Retinal pigment epithelial cell (primary cell): ENCODE results near the gene SLC29A2.

Experiments used
- DNase-seq: peaks from one replicate; pipeline ENCODE4 v3.0.0-alpha.2; 2010; ENCODE audit warnings: low read depth
- H3K4me3 ChIP-seq: 2 replicates; pipeline ENCODE4 v1.5.1; 2011; ENCODE audit warnings: mild to moderate bottlenecking, low read length, control low read depth, moderate library complexity
- CTCF ChIP-seq: conservative IDR thresholded peaks from 2 replicates; pipeline ENCODE4 v1.5.1; 2011; ENCODE audit warnings: low read depth, low read length, control low read depth, inconsistent platforms

Gene SLC29A2

GRCh38 chr11:66338276-66339161 lies 33.0 kb downstream of the SLC29A2 start:
- no peak for DNase-seq
- TF ChIP-seq CTCF: no peak
- no peak overlapping the region for H3K4me3 ChIP-seq

DNA sequence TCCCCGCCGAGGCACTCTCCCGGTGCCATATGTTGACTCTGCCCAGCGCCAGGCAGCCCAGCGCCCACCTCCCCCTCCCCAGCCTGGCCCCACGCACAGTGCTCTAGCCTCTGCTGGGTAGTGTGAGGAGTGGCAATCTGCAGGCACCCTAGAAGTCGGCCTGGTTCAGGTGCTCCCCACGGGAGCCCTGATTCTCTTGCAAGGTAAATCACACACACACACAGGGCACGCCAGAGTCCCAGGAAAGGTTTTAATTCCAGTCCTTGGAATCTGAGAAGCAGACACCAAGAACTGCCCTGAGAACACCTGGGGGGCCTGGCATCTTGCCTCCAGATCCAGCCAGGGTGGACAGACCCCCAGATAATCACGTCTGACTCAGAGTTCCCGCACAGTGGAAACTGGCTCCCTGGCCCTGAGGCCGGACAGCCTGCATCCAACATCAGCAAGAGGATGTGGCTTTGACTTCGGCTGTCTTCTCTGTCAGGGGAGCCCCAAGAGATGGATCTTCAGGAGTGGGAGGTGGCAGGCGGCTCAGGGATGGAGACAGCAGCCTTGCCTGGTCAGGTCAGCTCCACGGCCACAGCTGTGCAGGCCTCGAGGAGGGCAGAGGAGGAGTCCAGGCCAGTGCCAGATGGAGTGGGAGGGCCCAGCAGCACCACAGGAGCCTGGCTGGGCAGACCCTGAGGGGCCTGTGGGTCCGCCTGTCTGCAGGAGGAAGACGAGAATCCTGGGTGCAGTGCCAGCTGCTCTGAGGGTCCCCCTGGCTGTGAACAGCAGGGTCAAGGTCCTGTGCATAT lies 34.3 kb downstream of the SLC29A2 start:
- TF ChIP-seq CTCF: no peak
- H3K4me3 ChIP-seq: no peak overlapping the region

GRCh38 chr11:66336234-66337102 lies 35.1 kb downstream of the SLC29A2 start, which contains the start of gene RIN1:
Gene RIN1 (minus strand): TSS chr11:66336434. CDS start chr11:66336402, 32 bp downstream.
- peak; percentile 29 for TF ChIP-seq CTCF
- DNase-seq: peak; percentile 48
- H3K4me3 ChIP-seq: peak within 1 kb of the TSS; percentile 56

More for the DNA sequence above, 34.3 kb downstream of the SLC29A2 start:
- no peak for DNase-seq

DNA sequence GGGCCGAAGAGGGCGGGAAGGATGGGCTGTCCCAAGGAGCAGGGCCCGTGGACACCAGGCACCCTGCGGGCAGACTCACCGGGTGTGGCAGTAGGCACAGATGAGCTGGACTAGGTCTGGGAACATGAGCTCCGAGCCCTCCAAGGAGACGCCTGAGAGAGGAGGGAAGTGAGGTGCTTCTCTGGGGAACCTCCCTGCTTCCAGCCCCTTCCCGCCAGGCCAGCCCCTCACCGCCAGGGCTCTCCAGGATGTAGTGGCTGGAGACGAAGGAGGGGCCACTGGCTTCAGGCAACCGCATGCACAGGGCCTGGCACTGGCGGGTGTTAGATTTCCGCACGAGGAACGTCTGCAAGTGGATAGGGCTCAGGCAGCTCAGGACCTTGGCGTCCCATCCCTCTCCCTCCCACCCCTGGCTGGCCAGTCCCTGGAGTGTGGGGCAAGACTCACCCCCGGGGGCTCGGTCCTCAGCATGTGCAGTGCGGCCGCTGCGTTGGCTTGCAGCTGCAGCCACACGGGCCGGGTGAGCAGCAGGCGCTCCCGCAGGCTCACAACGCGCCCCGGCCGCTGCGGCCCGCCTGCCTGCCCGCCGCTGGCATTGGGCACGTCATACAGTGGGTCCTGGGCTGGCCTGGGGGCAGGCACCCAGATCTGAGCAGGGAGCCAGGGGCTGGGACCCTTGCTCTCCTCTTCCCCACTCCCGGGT lies 35.9 kb downstream of the SLC29A2 start:
- TF ChIP-seq CTCF: no peak
- H3K4me3 ChIP-seq: peak overlapping the region; percentile 56
- no peak for DNase-seq

DNA sequence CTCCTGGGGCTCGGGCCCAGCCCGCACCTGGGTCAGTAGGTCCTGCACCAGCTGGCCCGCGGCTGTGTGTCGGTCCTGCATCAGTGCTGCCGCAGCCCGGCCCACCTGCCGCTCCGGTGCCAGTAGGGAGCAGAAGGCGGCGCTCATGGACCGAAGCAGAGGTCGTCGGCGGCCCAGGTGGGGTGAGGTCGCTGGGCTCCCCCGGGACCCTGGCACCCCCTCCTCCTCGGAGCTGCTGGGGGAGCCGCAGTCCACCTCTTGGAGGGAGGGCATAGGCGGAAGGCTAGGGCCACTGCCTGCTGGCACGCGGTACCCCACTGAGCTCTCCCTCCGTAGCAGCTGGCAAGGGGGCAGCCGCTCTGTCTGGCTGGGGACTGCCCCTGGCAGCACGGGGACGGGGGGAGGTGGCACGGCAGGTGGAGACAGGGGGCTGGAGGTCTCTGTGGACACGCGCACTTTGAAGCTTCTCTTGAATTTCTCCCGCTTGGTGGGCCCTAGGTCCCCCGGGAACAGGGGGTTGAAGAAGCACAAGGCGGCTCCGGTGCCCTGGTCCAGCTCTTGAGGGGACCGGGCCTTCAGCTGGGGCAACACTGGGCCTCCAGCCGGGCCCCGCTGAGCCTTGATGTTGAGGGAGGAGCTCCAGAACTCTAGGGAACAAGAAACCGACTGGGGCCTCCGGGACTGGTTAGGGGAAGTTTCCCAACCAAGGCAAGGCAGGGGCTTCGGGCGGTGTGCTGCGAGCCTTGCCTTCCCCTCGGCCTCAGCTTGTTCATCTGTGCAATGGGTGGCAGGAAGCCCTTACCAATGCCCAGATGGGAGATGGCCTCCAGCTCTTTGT lies 36.7 kb downstream of the SLC29A2 start:
- TF ChIP-seq CTCF: no peak
- peak overlapping the region; percentile 56 for H3K4me3 ChIP-seq

More for the DNA sequence above, 36.7 kb downstream of the SLC29A2 start:
- no peak for DNase-seq
